Bronchial epithelial cell (primary cell): ENCODE results near the gene PERCC1. TPM values are rescaled to one million over a fixed set of nuclear protein-coding genes. Genes with fewer than 3 reads are reported as not detected.
A peak's percentile ranks its signal among the peaks of the same experiment; 100 is the strongest.

Source experiments
- DNase-seq: peaks from one replicate; pipeline ENCODE4 v3.0.0-alpha.2; 2010; ENCODE audit warnings: low read depth
- FAIRE-seq: peaks from 2 replicates; lab custom pipeline; 2011; peaks lifted over from hg19 to GRCh38; lab: Jason Lieb, UNC
- H3K27me3 ChIP-seq: 2 replicates; pipeline ENCODE4 v1.5.1; 2011; ENCODE audit warnings: low read length; ENCODE audit not compliant: control insufficient read depth, insufficient read depth
- H3K36me3 ChIP-seq: 2 replicates; pipeline ENCODE4 v1.5.1; 2011; ENCODE audit warnings: low read length; ENCODE audit not compliant: control insufficient read depth, insufficient read depth
- H3K4me3 ChIP-seq: 2 replicates; pipeline ENCODE4 v1.5.1; 2011; ENCODE audit warnings: mild to moderate bottlenecking, low read depth, low read length, control low read depth
- total RNA-seq: library from RNA; depleted of rRNA; stranded (reverse); fragments of >200 nt; gene quantifications from 2 replicates; pipeline ENCODE4 v1.2.1, GENCODE V29; 2014
- TF ChIP-seq, protein P1 (sequence below): IDR thresholded peaks from 2 replicates; pipeline ENCODE4 v1.5.1; 2011; ENCODE audit warnings: mild to moderate bottlenecking, moderate library complexity, low read length, control low read depth, inconsistent platforms; ENCODE audit not compliant: insufficient read depth, severe bottlenecking

PERCC1 gene
- total RNA-seq, 1 donor from 2014 or later: not detected

DNA sequence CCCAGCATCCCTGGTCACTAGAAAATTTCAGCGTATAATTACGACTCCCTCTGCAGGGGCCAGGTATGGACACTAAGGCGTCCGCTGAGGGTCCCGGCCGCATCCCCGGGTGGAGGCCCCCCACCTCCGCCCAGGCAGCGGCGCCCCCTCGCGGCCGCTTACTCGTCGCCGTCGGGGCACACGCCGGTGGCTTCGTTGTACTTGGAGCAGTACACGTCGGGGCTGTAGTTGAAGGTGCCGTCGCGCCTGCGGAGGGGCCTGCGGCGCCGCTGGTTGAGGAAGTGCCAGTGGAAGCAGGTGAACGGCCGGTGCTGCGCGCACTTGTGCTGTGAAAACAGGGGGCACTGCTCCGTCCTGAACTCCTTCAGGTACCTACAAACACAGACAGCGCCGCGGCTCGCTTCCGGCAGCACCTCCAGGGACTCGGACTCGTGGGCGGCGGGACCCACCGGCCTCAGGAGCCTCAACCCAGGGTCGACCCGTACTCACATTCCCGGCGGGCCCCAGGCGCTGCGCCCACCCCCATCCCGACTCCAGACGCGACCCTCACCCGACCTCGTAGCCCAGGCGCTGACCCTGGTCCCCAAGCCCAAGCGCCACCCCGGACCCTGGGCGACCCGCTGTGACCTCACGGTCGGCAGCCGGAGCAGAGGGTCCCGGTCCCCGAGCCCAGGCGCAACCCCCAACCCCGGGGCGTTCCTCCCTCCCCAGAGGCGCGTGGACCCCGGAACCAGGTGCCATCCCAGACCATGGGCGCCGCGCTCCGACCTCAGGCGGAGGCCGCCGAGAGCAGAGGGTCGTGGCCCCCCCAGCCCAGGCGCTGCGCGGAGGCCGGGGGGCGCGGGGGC is 17.0 kb upstream of the PERCC1 start:
- DNase-seq: peak; percentile 10
- TF ChIP-seq, protein P1, sequence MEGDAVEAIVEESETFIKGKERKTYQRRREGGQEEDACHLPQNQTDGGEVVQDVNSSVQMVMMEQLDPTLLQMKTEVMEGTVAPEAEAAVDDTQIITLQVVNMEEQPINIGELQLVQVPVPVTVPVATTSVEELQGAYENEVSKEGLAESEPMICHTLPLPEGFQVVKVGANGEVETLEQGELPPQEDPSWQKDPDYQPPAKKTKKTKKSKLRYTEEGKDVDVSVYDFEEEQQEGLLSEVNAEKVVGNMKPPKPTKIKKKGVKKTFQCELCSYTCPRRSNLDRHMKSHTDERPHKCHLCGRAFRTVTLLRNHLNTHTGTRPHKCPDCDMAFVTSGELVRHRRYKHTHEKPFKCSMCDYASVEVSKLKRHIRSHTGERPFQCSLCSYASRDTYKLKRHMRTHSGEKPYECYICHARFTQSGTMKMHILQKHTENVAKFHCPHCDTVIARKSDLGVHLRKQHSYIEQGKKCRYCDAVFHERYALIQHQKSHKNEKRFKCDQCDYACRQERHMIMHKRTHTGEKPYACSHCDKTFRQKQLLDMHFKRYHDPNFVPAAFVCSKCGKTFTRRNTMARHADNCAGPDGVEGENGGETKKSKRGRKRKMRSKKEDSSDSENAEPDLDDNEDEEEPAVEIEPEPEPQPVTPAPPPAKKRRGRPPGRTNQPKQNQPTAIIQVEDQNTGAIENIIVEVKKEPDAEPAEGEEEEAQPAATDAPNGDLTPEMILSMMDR: peak; percentile 66
- FAIRE-seq: no peak
- Histone ChIP-seq H3K36me3 (no peaks in the 10 kb centered on the region), H3K4me3 (peak overlapping the region; percentile 88), H3K27me3 (no peaks in the 10 kb centered on the region)

DNA sequence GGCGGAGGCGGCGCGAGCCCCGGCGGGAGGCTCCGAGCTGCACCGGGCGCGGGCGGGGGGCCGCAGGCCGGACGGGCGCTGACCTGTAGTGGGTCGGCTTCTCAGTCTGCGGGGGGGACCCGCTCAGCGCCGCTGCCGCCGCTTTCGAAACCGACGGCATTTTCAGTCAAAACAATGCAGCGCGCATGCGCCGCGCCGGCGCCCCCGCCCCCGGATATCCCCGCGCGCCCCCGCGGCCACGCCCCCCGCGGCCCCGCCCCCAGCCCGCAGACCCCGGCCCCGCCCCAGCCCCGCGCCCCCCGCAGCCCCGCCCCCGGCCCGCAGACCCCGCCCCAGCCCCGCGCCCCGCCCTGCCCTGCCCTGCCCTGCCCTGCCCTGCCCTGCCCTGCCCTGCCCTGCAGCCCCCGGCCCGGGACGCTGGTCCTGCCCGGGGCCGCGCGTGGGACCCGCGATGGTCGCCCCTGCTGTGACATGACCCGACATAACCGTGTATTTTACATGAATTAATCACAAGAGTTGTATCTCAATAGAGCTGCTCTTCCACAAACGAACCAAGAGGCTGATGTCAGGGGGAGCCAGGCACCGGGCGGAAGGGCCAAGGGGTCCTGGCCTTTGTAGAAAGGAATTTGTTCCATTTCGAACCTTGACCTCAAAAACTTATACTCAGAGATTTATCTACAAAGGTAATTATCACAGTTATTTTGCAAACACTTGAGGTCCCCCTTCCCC is 16.2 kb upstream of the PERCC1 start, which contains the start of gene UNKL:
TSS of gene UNKL (minus strand) at position 173 of the 729 bp plus-strand sequence. CDS start at position 160, 13 bp downstream.
- DNase-seq: no peak
- H3K27me3 ChIP-seq: no peaks in the 10 kb centered on the region
- H3K4me3 ChIP-seq: peak within 1 kb of the TSS; percentile 88
- FAIRE-seq: no peak
- TF ChIP-seq, protein P1: no peak
- no peaks in the 10 kb centered on the region for H3K36me3 ChIP-seq

DNA sequence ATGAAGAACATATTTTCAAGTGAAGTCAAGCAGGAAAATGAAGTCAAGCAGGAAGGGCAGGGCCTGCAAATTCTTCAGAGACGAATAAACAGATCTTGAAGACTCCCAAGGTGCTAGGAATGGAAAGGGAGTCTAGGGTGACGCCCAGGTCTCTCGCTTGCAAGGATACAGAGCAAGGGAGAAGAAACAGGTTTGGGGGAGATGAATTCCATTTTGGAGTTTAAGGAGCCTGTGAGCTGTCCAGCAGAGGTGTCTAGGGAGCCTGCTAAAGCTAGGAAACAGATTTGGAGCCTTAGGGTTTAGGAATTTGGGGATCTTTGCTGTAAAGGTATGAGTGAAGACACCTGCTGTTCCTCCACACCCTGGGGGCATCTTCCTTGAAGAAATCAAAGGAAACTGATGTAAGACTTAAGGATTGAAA is 14.3 kb upstream of the PERCC1 start:
- H3K4me3 ChIP-seq: no peak overlapping the region
- peak; percentile 4 for DNase-seq
- H3K36me3 ChIP-seq: no peaks in the 10 kb centered on the region
- no peak for FAIRE-seq
- TF ChIP-seq, protein P1: no peak
- H3K27me3 ChIP-seq: no peaks in the 10 kb centered on the region

DNA sequence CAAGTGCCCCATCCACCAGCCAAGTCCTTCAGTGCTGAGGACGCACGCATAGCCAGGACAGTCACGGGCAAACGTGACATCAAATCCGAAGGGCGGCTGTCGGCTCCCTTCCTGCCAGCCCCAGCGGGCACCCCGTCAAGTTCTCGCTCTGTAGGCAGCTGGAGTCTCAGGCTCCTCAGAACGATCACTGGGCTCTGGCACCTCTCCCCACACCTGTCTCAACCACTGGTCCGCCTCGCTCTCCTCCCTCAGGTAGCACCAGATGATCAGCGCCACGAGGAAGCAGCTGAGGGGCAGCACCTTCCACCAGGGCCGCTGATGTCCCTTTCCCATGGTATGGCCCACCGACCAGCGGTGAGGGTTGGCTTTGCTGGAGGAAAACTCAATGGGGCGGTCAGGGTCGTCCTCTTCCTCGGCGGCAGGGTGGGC is 10.8 kb upstream of the PERCC1 start:
- no peak for DNase-seq
- FAIRE-seq: no peak
- peak overlapping the region; percentile 98 for H3K4me3 ChIP-seq
- H3K36me3 ChIP-seq: no peaks in the 10 kb centered on the region
- no peaks in the 10 kb centered on the region for H3K27me3 ChIP-seq
- TF ChIP-seq, protein P1: no peak

DNA sequence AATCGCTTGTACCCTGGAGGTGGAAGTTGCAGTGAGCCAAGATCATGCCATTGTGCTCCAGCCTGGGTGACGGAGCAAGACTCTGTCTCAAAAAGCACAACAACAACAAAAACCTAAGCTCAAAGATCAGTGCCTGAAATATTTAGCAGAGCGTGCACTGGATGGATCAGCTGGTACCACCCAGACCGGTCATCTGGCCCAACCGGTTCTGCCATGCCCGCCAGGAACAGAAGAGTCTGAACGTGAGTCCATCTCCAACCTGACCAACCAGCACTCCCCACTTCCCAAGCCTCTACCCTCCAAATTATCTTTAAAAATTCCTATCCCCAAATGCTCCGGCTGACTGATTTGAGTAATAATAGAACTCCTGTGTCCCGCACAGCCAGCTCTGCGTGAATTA is 8.8 kb upstream of the PERCC1 start:
- H3K4me3 ChIP-seq: no peak overlapping the region
- TF ChIP-seq, protein P1: no peak
- no peaks in the 10 kb centered on the region for H3K36me3 ChIP-seq
- FAIRE-seq (no peak), DNase-seq (no peak)
- H3K27me3 ChIP-seq: no peaks in the 10 kb centered on the region
